GM12875 (cell line): ENCODE data around the gene ADRB2.

Experiments used
- H3K4me3 ChIP-seq: one replicate; pipeline ENCODE4 v1.5.1; 2011; ENCODE audit warnings: low read depth, low read length, control low read depth
- CTCF ChIP-seq: IDR thresholded peaks from 2 replicates; pipeline ENCODE4 v1.5.1; 2011; ENCODE audit warnings: low read depth, mild to moderate bottlenecking, control low read depth, inconsistent platforms, low read length, moderate library complexity, borderline replicate concordance; ENCODE audit not compliant: insufficient read depth

Gene ADRB2

GRCh38 chr5:148855249-148856008, 29.0 kb downstream of the ADRB2 start:
- no peak for TF ChIP-seq CTCF
- no peak overlapping the region for H3K4me3 ChIP-seq

GRCh38 chr5:148856009-148856367, 29.6 kb downstream of the ADRB2 start:
- no peak for TF ChIP-seq CTCF
- H3K4me3 ChIP-seq: no peak overlapping the region

GRCh38 chr5:148856424-148856823, 30.0 kb downstream of the ADRB2 start:
- no peak for TF ChIP-seq CTCF
- H3K4me3 ChIP-seq: no peak overlapping the region

- no peak overlapping the region for H3K4me3 ChIP-seq
- no peak for TF ChIP-seq CTCF
Observed at GRCh38 chr5:148857474-148857873, 31.1 kb downstream of the ADRB2 start.

GRCh38 chr5:148858106-148858505, 31.7 kb downstream of the ADRB2 start:
- no peak overlapping the region for H3K4me3 ChIP-seq
- TF ChIP-seq CTCF: no peak

GRCh38 chr5:148858547-148858946, 32.1 kb downstream of the ADRB2 start:
- no peak for TF ChIP-seq CTCF
- H3K4me3 ChIP-seq: no peak overlapping the region

- TF ChIP-seq CTCF: no peak
- H3K4me3 ChIP-seq: no peak overlapping the region
Observed at GRCh38 chr5:148859703-148860102, 33.3 kb downstream of the ADRB2 start.
